PC-3 (cell line): ENCODE results near the gene HEATR5B. TPM values are rescaled to one million over a fixed set of nuclear protein-coding genes. Genes with fewer than 3 reads are reported as not detected.

Source experiments
- ATAC-seq: fragments of 200-7000 bp; cut with Tn5 transposase; 2 replicates; pipeline ENCODE4 v1.9.1; 2020; ENCODE audit warnings: mild to moderate bottlenecking, moderate library complexity
- BruUV-seq: library from RNA; stranded (reverse); fragments of 400-500 nt; replicated peaks from 2 replicates; lab custom pipeline; 2021; lab: Mats Ljungman, UMichigan
- CTCF ChIA-PET: fragments of 300-600 bp; sonication (Branson Sonifier 250); formaldehyde crosslinking; loops from one replicate; lab custom pipeline; 2022; ENCODE audit warnings: antibody characterized with exemption; lab: Charles Lee
- POLR2A ChIA-PET: fragments of 300-600 bp; sonication (Branson Sonifier 250); formaldehyde crosslinking; loops from one replicate; lab custom pipeline; 2022; ENCODE audit warnings: antibody characterized with exemption; ENCODE audit not compliant: unreplicated experiment; lab: Charles Lee
- DNase-seq: peaks from one replicate; pipeline ENCODE4 v3.0.0-alpha.2; 2015
- H2AFZ ChIP-seq: fragments of 300-600 bp; sonication (generic); 2 replicates; pipeline ENCODE4 v1.6.0; 2016; ENCODE audit warnings: antibody characterized with exemption, low read length
- H3F3A ChIP-seq: fragments of 300-600 bp; sonication (generic); one replicate; pipeline ENCODE4 v1.6.0; 2017; ENCODE audit warnings: antibody characterized with exemption, low read length, control low read depth, mild to moderate bottlenecking; ENCODE audit not compliant: unreplicated experiment
- H3K27ac ChIP-seq: fragments of 300-600 bp; sonication (generic); 2 replicates; pipeline ENCODE4 v1.5.1; 2016; ENCODE audit warnings: mild to moderate bottlenecking, low read length
- H3K27me3 ChIP-seq: fragments of 300-600 bp; sonication (generic); 2 replicates; pipeline ENCODE4 v1.6.1; 2016; ENCODE audit warnings: low read length, mixed read lengths
- H3K36me3 ChIP-seq: fragments of 300-600 bp; sonication (generic); 2 replicates; pipeline ENCODE4 v1.6.1; 2016; ENCODE audit warnings: low read depth, mixed run types, low read length, mixed read lengths
- H3K4me1 ChIP-seq: fragments of 300-600 bp; sonication (generic); 2 replicates; pipeline ENCODE4 v1.5.1; 2016; ENCODE audit warnings: low read length; ENCODE audit not compliant: insufficient read depth
- H3K4me2 ChIP-seq: fragments of 300-600 bp; sonication (generic); 2 replicates; pipeline ENCODE4 v1.6.0; 2016; ENCODE audit warnings: low read length
- H3K4me3 ChIP-seq: fragments of 300-600 bp; sonication (generic); 2 replicates; pipeline ENCODE4 v1.5.1; 2016; ENCODE audit warnings: mild to moderate bottlenecking, low read length, mixed read lengths
- H3K79me2 ChIP-seq: fragments of 300-600 bp; sonication (generic); 2 replicates; pipeline ENCODE4 v1.6.1; 2017; ENCODE audit warnings: low read length, mixed read lengths
- H3K9ac ChIP-seq: fragments of 300-600 bp; sonication (generic); 2 replicates; pipeline ENCODE4 v1.6.0; 2016; ENCODE audit warnings: mild to moderate bottlenecking, low read length
- H3K9me2 ChIP-seq: fragments of 300-600 bp; sonication (generic); replicated peaks from 2 replicates; pipeline ENCODE4 v1.6.1; 2016; ENCODE audit warnings: mixed run types, low read length, mixed read lengths
- H3K9me3 ChIP-seq: fragments of 300-600 bp; sonication (generic); 2 replicates; pipeline ENCODE4 v1.6.1; 2016; ENCODE audit warnings: low read length, mixed read lengths
- H4K20me1 ChIP-seq: fragments of 300-600 bp; sonication (generic); 2 replicates; pipeline ENCODE4 v1.6.1; 2016; ENCODE audit warnings: low read length, mixed read lengths
- CTCF ChIP-seq: fragments of 300-600 bp; sonication (generic); conservative IDR thresholded peaks from 2 replicates; pipeline ENCODE4 v1.5.1; 2017; ENCODE audit warnings: antibody characterized with exemption, low read depth, mild to moderate bottlenecking, low read length
- EZH2 ChIP-seq: fragments of 300-600 bp; sonication (generic); IDR thresholded peaks from one replicate; pipeline ENCODE4 v1.6.1; 2017; ENCODE audit warnings: antibody characterized with exemption, mild to moderate bottlenecking, low read length; ENCODE audit not compliant: unreplicated experiment
- EZH2phosphoT487 ChIP-seq: fragments of 300-600 bp; sonication (generic); IDR thresholded peaks from 2 replicates; pipeline ENCODE4 v1.6.1; 2018; ENCODE audit warnings: mild to moderate bottlenecking, antibody characterized with exemption, low read length, borderline replicate concordance
- intact Hi-C: fragments of 100-400 bp; cut with micrococcal nuclease; formaldehyde crosslinking; loops from 2 replicates; pipeline ENCODE4 v1.9.0; 2023
- total RNA-seq: library from RNA; depleted of rRNA; stranded (reverse); fragments of >200 nt; gene quantifications from 2 replicates; pipeline ENCODE4 v1.2.3, GENCODE V29; 2014

The HEATR5B gene
- total RNA-seq, 1 experiment from 2014 or later: 13.0 TPM

GRCh38 chr2:37005118-37005868, 78.9 kb downstream of the HEATR5B start:
- no peak overlapping the region for H3K4me2 ChIP-seq
- H3K36me3 ChIP-seq: peaks cover 12% of the 10 kb centered on the region
- H3K9me3 ChIP-seq: no peaks in the 10 kb centered on the region
- no peaks in the 10 kb centered on the region for H3F3A ChIP-seq
- ATAC-seq (peak; percentile 52; the same call in 1 of the 2 replicates), DNase-seq (peak; percentile 54)
- H3K4me1 ChIP-seq: peaks cover 11% of the 10 kb centered on the region
- H3K27ac ChIP-seq: no peak overlapping the region
- CTCF ChIA-PET: no interaction called here
- no peaks in the 10 kb centered on the region for H3K27me3 ChIP-seq
- no peak overlapping the region for H2AFZ ChIP-seq
- no peak overlapping the region for H3K9ac ChIP-seq
- intact Hi-C loops: loop anchor here (1.0 kb wide), 1 partner anchor 225 kb away; no protein-coding TSS in a partner anchor
- H3K4me3 ChIP-seq: no peak overlapping the region
- H3K9me2 ChIP-seq: no peaks in the 10 kb centered on the region
- no peaks in the 10 kb centered on the region for H4K20me1 ChIP-seq
- no peaks in the 10 kb centered on the region for H3K79me2 ChIP-seq
- POLR2A ChIA-PET: no interaction called here
- no TSS peak for BruUV-seq
- TF ChIP-seq EZH2 (no peak), EZH2phosphoT487 (no peak), CTCF (peak; percentile 75)

GRCh38 chr2:37000988-37001556, 83.1 kb downstream of the HEATR5B start:
- Histone ChIP-seq H3K36me3 (peaks cover 16% of the 10 kb centered on the region; the same call in 1 of the 2 replicates), H3K4me1 (peaks cover 15% of the 10 kb centered on the region), H3K9me3 (no peaks in the 10 kb centered on the region), H3K79me2 (no peaks in the 10 kb centered on the region), H3K27ac (peak overlapping the region; percentile 49), H3K9me2 (no peaks in the 10 kb centered on the region), H4K20me1 (no peaks in the 10 kb centered on the region), H3F3A (no peaks in the 10 kb centered on the region), H3K4me3 (no peak overlapping the region), H3K9ac (no peak overlapping the region), H3K4me2 (peak overlapping the region; percentile 26; the same call in 1 of the 2 replicates), H2AFZ (no peak overlapping the region), H3K27me3 (no peaks in the 10 kb centered on the region)
- POLR2A ChIA-PET: no interaction called here
- DNase-seq (no peak), ATAC-seq (peak; percentile 57)
- CTCF ChIA-PET: interaction anchor here (0.6 kb wide), 1 partner anchor 384 kb away, joined by 3 read pairs; no protein-coding TSS in a partner anchor
- intact Hi-C loops: no loop called here
- TF ChIP-seq CTCF (no peak), EZH2 (no peak), EZH2phosphoT487 (no peak)
- no TSS peak for BruUV-seq
